Measurements from ENCODE around the gene KCNH6.

GRCh38 chr17:63530557-63531021 is 7.4 kb downstream of the KCNH6 start:
- no peak for TF ChIP-seq CTCF (IDR thresholded peaks at IDR 0.05)
- no peak for TF ChIP-seq POLR2AphosphoS5 (IDR thresholded peaks at IDR 0.05)
- no peak for TF ChIP-seq EP300 (IDR thresholded peaks at IDR 0.05)

Data from esophagus muscularis mucosa (tissue), 4 donors.